ENCODE data around the gene ST6GALNAC6.

DNA sequence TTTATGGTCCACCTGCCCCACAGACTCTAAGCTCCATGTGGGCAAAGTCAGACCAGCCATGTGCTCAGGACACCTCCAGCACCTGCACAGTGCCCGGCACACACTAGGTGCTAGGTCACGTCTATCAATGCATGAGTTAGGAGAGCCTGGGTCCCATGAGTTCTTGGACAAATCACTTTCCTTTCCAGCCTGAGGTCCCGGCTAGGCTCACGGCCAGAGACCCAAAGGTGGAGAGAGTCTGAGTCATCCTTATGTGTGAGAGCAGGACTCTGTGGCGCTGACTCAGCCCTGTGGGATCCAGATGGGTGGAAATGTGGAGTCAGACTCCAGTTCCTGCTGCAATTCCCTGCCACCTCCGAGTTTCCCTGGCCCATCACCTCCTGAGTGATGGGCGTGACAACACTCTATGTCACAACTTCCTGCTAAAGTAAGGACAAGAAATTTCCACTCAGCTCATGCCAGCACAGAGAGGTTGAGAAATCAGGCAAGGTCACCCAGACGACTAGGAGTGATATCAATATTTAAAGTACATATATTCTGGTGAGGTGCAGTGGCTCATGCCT is 19.9 kb upstream of the ST6GALNAC6 start:
- TF ChIP-seq, protein P1, sequence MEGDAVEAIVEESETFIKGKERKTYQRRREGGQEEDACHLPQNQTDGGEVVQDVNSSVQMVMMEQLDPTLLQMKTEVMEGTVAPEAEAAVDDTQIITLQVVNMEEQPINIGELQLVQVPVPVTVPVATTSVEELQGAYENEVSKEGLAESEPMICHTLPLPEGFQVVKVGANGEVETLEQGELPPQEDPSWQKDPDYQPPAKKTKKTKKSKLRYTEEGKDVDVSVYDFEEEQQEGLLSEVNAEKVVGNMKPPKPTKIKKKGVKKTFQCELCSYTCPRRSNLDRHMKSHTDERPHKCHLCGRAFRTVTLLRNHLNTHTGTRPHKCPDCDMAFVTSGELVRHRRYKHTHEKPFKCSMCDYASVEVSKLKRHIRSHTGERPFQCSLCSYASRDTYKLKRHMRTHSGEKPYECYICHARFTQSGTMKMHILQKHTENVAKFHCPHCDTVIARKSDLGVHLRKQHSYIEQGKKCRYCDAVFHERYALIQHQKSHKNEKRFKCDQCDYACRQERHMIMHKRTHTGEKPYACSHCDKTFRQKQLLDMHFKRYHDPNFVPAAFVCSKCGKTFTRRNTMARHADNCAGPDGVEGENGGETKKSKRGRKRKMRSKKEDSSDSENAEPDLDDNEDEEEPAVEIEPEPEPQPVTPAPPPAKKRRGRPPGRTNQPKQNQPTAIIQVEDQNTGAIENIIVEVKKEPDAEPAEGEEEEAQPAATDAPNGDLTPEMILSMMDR (IDR thresholded peaks at IDR 0.05; ENCODE audit: poor library complexity): no peak
- no peak for TF ChIP-seq EZH2 (IDR thresholded peaks at IDR 0.05; ENCODE audit: borderline replicate concordance)
- TF ChIP-seq EZH2phosphoT487 (IDR thresholded peaks at IDR 0.05; ENCODE audit: low read depth, severe bottlenecking, unreplicated experiment): no peak
